ENCODE data around the gene PLBD1. TPM values are rescaled to one million over a fixed set of nuclear protein-coding genes. Genes with fewer than 3 reads are reported as not detected.

PLBD1 gene
- polyA plus RNA-seq, 1 donor (not counting 4 experiments of a cell fraction or from before 2014, with no cell fraction given) = 7.2 TPM

- H3K4me2 ChIP-seq (ENCODE audit: control insufficient read depth, extremely low read depth, insufficient read depth, low read depth, low read length) = no peak overlapping the region
- no peaks in the 10 kb centered on the region for H4K20me1 ChIP-seq (ENCODE audit: control insufficient read depth, extremely low read depth, insufficient read depth, low read length)
- no peaks in the 10 kb centered on the region for H3K9me1 ChIP-seq (ENCODE audit: control insufficient read depth, extremely low read depth, insufficient read depth, low read length)
- no peaks in the 10 kb centered on the region for H3K9me3 ChIP-seq (ENCODE audit: control insufficient read depth, low read depth, low read length)
- no peaks in the 10 kb centered on the region for H3K27me3 ChIP-seq (ENCODE audit: control insufficient read depth, extremely low read depth, insufficient read depth, low read length)
- DNase-seq (ENCODE audit: low read depth, low spot score) (no peak), FAIRE-seq (no peak)
- dilution Hi-C loops (cut with MboI; ENCODE audit: extremely low pct_ligation_motif_present, low sequenced_read_pairs) = no loop called here
- TF ChIP-seq CTCF (optimal IDR thresholded peaks at IDR 0.05 in 1 of 3, IDR thresholded peaks at IDR 0.05 in 1 of 3, conservative IDR thresholded peaks at IDR 0.05 in 1 of 3; ENCODE audit: extremely low read depth in 1 of 3, insufficient read depth in 2 of 3, low read length in 3 of 3) (no peak), EZH2 (IDR thresholded peaks at IDR 0.05; ENCODE audit: low read length) (no peak)
- H3K27ac ChIP-seq (ENCODE audit: control insufficient read depth, insufficient read depth, low read length) = no peak overlapping the region
- H3K79me2 ChIP-seq (ENCODE audit: control insufficient read depth, insufficient read depth, low read length) = no peaks in the 10 kb centered on the region
- H2AFZ ChIP-seq (ENCODE audit: control insufficient read depth, low read length) = no peak overlapping the region
- H3K4me3 ChIP-seq (ENCODE audit: control insufficient read depth in 2 of 3, extremely low read depth in 1 of 3, insufficient read depth in 2 of 3, low read depth in 1 of 3, low read length in 3 of 3) = no peak overlapping the region
- H3K36me3 ChIP-seq (ENCODE audit: control insufficient read depth in 2 of 2, extremely low read depth in 1 of 2, insufficient read depth in 2 of 2, low read length in 2 of 2) = no peaks in the 10 kb centered on the region
- H3K9ac ChIP-seq (ENCODE audit: control insufficient read depth, extremely low read depth, insufficient read depth, low read length) = no peak overlapping the region
- H3K4me1 ChIP-seq (ENCODE audit: control insufficient read depth, extremely low read depth, insufficient read depth, low read length) = no peaks in the 10 kb centered on the region
Measured at GRCh38 chr12:14601692-14602478, 34.2 kb upstream of the PLBD1 start.

GRCh38 chr12:14597480-14597879 lies 29.8 kb upstream of the PLBD1 start:
- dilution Hi-C loops (cut with MboI; ENCODE audit: extremely low pct_ligation_motif_present, low sequenced_read_pairs) = no loop called here
- Histone ChIP-seq H3K27me3 (ENCODE audit: control insufficient read depth, extremely low read depth, insufficient read depth, low read length) (no peaks in the 10 kb centered on the region), H3K9ac (ENCODE audit: control insufficient read depth, extremely low read depth, insufficient read depth, low read length) (no peak overlapping the region), H3K4me3 (ENCODE audit: control insufficient read depth in 2 of 3, extremely low read depth in 1 of 3, insufficient read depth in 2 of 3, low read depth in 1 of 3, low read length in 3 of 3) (no peak overlapping the region), H3K27ac (ENCODE audit: control insufficient read depth, insufficient read depth, low read length) (no peak overlapping the region), H4K20me1 (ENCODE audit: control insufficient read depth, extremely low read depth, insufficient read depth, low read length) (no peaks in the 10 kb centered on the region), H3K9me3 (ENCODE audit: control insufficient read depth, low read depth, low read length) (no peaks in the 10 kb centered on the region), H3K79me2 (ENCODE audit: control insufficient read depth, insufficient read depth, low read length) (no peaks in the 10 kb centered on the region), H3K36me3 (ENCODE audit: control insufficient read depth in 2 of 2, extremely low read depth in 1 of 2, insufficient read depth in 2 of 2, low read length in 2 of 2) (no peaks in the 10 kb centered on the region), H3K4me1 (ENCODE audit: control insufficient read depth, extremely low read depth, insufficient read depth, low read length) (no peaks in the 10 kb centered on the region), H3K4me2 (ENCODE audit: control insufficient read depth, extremely low read depth, insufficient read depth, low read depth, low read length) (no peak overlapping the region), H2AFZ (ENCODE audit: control insufficient read depth, low read length) (no peak overlapping the region), H3K9me1 (ENCODE audit: control insufficient read depth, extremely low read depth, insufficient read depth, low read length) (no peaks in the 10 kb centered on the region)
- DNase-seq (ENCODE audit: low read depth, low spot score) = no peak
- TF ChIP-seq EZH2 (IDR thresholded peaks at IDR 0.05; ENCODE audit: low read length) (no peak), CTCF (optimal IDR thresholded peaks at IDR 0.05 in 1 of 3, IDR thresholded peaks at IDR 0.05 in 1 of 3, conservative IDR thresholded peaks at IDR 0.05 in 1 of 3; ENCODE audit: extremely low read depth in 1 of 3, insufficient read depth in 2 of 3, low read length in 3 of 3) (no peak)
- no peak for FAIRE-seq

Data from keratinocyte (primary cell).